HG02763 (cell line): Measurements from ENCODE around the gene PHKA1.
A peak's percentile ranks its signal among the peaks of the same experiment; 100 is the strongest.
"Not testable (repeated sequence)": the region's sequence is repeated elsewhere in the genome, so short reads cannot be mapped to it uniquely, and the experiment has no call there.

Experiments used
- ATAC-seq: cut with Tn5 transposase; IDR thresholded peaks from one replicate; pipeline ENCODE4 v1.9.1; 2021; ENCODE audit warnings: mild to moderate bottlenecking, moderate library complexity; ENCODE audit not compliant: unreplicated experiment

Gene PHKA1

DNA sequence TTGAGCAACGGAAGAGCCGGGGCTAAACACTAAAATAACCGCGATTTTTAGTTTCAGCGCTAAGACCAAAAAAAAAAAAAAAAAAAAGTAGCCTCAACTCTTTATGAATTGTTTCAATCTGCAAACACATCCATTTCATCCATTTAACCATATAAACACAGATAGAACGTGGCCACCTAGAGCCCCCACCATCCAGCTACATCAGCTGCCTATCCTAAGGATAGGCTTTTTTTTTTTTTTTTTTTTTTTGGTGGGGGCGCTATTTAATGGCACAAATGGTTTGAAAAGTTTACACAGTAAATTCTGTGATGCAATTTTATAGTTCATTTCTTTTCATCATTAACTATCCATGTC is 141.0 kb downstream of the PHKA1 start:
- peak; percentile 5 for ATAC-seq

DNA sequence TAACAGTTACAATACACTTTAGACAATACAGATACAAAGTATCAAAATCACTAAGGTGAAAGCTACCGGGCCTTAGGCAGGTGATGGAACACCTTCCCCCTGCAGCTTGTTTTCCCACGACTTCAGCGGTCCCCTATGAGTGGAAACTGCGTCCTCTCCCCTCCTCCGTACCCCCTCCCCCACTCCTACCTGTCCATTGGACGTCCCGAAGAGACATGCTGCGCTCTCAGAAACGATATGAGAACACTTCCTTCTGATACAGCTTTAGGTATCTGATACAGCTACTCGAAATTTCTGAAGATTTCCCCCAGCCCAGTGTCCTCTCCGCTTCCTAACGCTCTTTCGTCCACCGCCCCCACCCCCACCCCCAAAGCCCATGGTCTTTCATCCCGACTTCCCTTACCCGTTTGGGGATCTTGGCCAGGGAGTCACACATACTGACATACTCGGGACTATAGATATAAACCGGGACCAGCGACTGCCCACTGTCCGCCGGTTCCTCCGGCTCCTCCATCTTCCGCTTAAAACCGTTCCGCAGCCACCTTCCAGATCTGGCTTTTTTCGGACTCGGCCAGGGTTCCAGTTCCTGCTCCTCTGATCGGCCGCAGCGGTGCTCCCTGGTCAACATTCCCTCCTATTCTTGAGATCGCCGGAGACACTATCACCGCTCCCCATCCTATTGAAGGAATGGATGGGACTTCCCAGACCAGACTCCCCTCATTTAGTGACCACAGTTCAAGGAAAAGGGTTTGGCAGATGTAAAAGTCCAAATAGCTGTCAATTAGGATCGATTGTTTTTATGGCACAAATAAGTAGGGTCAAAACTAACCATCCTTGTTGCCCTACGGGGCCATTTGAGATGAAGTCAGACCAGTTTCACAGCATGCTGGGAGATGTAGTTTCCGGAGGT is 141.6 kb downstream of the PHKA1 start, which contains the start of gene HDAC8:
HDAC8 (minus strand) TSS at position 596 of the 910 bp plus-strand sequence; CDS start at position 514, 82 bp downstream.
- peak; percentile 93 for ATAC-seq

DNA sequence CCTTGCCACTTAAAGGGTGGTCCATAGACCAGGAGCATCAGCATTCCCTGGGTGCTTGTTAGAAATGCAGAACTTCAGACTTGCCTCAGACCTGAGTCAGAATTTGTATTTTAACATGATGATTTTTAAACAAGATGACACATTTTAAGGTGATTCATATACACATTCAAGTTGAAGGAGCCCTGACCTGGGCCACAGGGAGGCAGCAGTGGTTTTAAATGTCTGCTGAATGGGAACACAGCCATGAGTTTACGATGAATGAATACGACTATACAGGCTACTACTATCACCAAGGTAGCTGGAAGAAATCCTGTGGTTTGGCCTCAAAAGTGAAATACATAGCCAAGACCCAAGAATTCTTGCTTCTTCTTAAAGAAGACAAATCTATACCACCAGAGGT is 144.3 kb downstream of the PHKA1 start:
- no peak for ATAC-seq

DNA sequence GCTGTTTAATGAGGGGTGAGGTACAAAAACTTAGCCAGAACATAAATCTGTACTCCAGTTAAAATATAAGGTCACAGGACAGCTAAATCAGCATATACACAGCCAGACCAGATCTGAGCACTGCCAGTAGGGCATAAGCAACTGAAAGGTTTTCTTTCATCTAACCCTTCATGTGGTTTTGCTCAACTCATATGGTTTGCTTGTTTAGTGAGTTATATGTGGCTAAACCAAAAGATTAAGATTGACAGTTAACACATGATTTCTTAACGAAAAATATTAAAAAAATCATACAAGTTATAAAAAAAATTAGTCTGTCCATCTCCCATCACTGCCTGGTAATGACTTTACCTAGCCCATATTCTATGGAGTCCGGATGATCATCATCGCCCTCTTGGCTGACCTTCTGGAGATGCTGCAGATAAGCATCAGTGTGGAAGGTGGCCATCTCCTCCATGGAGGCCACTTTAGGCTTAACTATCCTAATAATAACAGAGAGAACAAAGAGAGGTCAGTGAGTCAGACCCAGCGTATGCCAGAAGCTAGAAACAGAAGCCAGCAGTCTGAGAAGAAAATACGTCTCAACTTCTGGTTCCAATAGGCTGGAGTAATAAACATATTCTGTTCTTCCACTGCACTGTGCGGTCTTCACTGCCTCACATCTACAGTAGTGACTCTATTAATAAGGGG is 145.6 kb downstream of the PHKA1 start:
- ATAC-seq: no peak

DNA sequence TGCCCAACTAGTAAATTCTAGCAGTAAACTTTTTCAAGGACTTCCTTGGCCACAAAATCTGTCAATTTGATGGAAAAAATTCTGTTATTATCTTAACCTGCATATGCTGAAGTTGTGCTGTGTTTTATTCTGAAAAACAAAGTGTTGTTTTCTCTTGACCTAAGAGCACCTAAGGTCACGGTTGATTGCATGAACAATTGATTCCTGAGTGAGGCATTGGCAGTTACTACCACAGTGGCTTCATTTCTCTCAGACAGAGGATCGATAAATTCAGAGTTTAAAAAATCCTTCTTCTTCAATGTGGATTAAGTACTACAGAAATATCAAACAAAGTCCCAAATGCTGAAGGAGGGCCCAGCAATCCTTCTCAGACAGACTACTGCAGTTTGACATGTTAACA is 147.7 kb downstream of the PHKA1 start:
- no peak for ATAC-seq

DNA sequence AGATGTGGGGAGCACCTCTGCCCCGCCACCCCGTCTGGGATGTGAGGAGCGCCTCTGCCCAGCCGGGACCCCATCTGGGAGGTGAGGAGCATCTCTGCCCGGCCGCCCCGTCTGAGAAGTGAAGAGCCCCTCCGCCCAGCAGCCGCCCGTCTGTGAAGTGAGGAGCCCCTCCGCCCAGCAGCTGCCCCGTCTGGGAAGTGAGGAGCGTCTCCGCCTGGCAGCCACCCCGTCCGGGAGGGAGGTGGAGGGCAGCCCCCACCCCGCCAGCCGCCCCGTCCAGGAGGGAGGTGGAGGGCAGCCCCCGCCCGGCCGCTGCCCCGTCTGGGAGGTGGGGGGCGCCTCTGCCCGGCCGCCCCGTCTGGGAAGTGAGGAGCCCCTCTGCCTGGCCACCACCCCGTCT is 154.5 kb downstream of the PHKA1 start:
- ATAC-seq: not testable (repeated sequence)

DNA sequence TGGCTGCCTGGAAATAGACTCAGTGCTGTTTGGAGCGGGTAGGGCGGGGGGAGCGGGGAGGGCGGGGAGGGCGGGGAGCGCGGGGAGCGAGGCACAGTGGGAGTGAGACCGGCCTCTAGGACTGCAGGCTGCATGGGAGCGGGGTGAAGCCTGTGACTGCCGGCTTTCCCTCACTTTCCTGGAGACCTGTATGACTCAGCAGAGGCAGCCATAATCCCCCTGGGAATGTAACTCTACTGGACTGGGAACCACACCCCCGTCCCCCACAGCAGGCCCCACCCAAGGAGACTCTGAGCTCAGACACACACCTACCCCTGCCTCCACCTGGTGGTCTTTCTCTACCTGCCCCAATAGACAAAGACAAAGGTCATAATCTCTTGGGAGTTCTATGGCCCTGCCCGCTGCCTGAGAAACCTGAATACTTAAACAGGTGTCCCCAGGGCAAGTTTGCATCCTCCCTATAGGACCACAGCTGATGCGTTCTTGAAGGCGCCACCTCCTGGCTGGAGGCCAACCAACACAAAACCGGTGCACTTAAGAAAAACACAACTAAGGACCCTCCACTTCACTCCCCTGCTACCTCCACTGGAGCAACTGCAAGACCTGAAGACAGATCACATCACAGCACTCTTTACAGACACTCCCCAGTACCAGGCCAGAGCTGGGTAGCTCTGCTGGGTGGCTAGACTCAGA is 159.5 kb downstream of the PHKA1 start:
- no peak for ATAC-seq

DNA sequence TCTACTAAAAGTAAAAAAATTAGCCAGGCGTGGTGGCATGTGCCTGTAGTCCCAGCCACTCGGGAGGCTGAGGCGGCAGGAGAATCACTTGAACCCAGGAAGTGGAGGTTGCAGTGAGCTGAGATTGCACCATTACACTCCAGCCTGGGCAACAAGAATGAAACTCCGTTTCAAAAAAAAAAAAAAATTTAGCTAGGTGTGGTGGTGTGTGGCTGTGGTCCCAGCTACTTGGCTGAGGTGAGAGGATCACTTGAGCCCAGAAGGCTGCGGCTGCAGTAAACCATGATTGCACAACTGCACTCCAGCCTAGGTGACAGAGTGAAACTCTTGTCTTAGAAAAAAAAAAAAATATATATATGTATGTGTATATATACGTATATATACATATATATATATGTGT is 161.7 kb downstream of the PHKA1 start:
- not testable (repeated sequence) for ATAC-seq

DNA sequence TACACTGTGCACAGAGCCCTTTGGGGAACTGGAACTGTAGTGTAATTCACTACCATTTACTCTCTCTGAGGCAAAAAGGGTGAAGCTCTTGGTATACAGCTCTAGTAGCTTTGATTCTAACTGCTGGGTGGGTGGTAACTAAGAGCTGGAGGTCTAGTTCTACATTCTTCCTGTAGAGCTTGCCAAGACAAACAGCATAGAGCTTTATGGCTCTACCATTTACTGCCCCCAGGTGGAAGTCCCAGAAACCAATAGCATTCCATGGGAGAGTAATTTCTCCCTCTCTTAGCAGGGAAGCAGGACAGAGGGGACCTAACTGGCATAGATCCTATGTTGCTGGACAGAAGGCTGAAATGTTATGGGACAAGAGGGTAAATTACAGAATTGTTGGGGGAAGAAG is 168.1 kb downstream of the PHKA1 start:
- ATAC-seq: no peak

DNA sequence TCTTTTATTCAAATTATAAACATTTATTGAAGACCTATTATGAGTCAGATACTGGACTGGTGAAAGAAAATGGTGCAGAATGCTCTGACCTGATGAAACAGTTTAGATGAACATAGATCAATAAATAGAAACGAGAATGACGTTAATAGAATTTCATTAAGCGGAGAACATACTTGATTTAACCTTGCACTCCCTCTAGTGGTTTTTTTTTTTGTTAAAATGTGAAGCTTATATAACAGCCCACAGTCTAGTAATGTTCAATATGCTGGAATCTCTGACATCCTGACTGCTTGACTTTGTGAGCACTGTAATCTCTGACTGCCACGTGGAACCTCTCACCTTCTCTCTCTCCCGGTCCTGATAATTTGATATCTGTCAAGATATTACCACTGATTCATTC is 173.8 kb downstream of the PHKA1 start:
- no peak for ATAC-seq

DNA sequence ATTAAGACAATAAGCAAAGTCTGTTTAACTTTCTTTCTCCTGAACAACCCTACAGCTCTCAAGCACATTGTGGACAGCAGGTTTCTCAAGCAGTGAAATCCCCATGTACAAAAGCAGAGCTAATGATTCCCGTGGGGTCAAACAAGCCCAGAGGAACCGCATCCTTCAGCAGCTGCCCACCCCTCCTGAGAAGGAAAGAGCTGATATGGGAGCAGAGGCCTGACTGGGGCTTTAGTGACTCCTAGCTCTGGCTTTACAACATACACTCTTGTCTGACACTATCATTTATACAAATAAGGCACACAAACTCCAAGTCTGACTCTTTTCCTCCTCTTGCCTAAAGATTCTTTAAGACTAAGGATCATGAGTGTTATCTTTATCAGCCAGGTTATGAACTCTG is 174.3 kb downstream of the PHKA1 start:
- no peak for ATAC-seq

DNA sequence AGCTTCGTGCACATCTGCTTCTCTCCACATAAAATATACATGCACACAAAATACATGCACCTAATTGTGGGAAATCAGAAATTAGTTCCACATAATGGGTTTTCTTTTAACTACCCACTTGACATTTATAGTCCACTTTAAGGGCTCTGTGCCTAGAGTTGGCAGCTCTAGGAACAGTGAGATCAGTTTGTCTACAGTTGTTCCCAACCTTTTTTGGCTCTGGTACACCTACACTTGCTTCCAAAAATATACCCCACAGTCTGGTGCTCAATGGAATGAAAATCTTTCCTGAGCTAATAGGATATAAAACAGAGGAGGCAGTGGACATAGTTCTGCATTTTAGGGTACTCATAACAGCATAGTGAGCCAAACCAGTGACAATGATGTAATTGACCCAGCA is 177.6 kb downstream of the PHKA1 start:
- no peak for ATAC-seq

DNA sequence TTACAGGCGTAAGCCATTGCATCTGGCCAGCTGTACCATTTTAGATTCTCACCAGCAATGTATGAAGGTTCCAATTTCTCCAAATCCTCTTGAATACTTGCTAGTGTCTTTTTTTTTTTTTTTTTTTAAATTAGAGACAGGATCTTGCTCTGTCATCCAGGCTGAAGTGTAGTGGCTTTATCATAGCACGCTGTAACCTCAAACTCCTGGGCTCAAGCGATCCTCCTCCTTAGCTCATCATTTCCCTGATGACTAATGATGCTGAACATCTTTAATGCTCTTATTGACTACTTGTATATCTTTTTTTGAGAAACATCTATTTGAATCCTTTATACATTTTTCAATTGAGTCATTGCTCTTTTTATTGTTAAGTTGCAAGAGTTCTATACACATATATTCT is 181.7 kb downstream of the PHKA1 start:
- no peak for ATAC-seq
